ENCODE results near the gene ITSN1. TPM values are rescaled to one million over a fixed set of nuclear protein-coding genes. Genes with fewer than 3 reads are reported as not detected.

ITSN1 gene
- total and polyA plus RNA-seq, 2 of the 13 experiments (the other 11 are each of a cell fraction or from before 2014, with no cell fraction given) = 26.1 to 33.8 TPM

DNA sequence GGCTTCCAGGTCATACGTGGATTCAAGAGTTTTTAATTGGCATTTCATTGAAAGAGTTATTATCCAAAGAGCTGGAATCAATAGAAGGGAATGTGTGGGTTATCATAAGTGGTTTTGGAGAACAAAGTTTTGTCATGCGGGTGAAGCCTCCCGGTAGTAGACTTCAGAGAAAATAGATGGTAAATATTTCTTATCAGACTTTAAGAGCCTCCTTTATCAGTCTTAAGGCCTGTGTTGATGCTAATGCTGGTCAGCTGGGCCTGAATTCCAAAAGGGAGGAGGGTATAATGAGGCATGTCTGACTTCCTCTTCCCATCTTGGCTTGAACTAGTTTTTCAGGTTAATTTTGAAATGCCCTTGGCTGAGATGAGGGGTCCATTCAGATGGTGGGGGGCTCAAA is 89.7 kb downstream of the ITSN1 start:
- Histone ChIP-seq H3K79me2 (ENCODE audit: insufficient read depth, low read length) (no peaks in the 10 kb centered on the region), H3K4me1 (ENCODE audit: insufficient read depth, low read length) (peaks cover 10% of the 10 kb centered on the region), H3K4me2 (ENCODE audit: low read depth, low read length) (no peak overlapping the region), H3K36me3 (replicated peaks in 1 of 2; ENCODE audit: control insufficient read depth in 1 of 2, insufficient read depth in 2 of 2, low read length in 2 of 2) (peaks cover 0 to 3% of the 10 kb centered on the region in 2 experiments; a peak in 1 of 5 replicates), H3K27me3 (ENCODE audit: control insufficient read depth in 1 of 2, insufficient read depth in 2 of 2, low read length in 2 of 2) (no peaks in the 10 kb centered on the region), H3K9ac (ENCODE audit: insufficient read depth, low read depth, low read length) (no peak overlapping the region), H3K9me3 (ENCODE audit: low read length) (no peaks in the 10 kb centered on the region), H3K27ac (ENCODE audit: extremely low read length, insufficient read depth, low read length) (no peak overlapping the region), H3K4me3 (replicated peaks in 1 of 3; ENCODE audit: insufficient read depth in 1 of 3, low read depth in 2 of 3, low read length in 3 of 3) (no peak overlapping the region), H4K20me1 (ENCODE audit: insufficient read depth, low read length) (no peaks in the 10 kb centered on the region), H2AFZ (ENCODE audit: low read length) (no peak overlapping the region)
- no peak for ATAC-seq
- BruUV-seq (replicated peaks) = no TSS peak
- intact Hi-C loops (cut with micrococcal nuclease; ENCODE audit: unreplicated experiment) = no loop called here
- TF ChIP-seq ELF3 (CRISPR knock-in tag; IDR thresholded peaks at IDR 0.05) (no peak), ZNF7 (CRISPR knock-in tag; IDR thresholded peaks at IDR 0.05) (no peak), ZNF512 (CRISPR knock-in tag; IDR thresholded peaks at IDR 0.05) (no peak), NFKBIZ (CRISPR knock-in tag; IDR thresholded peaks at IDR 0.05) (no peak), CCDC6 (CRISPR knock-in tag; IDR thresholded peaks at IDR 0.05) (no peak), HDAC2 (CRISPR knock-in tag; IDR thresholded peaks at IDR 0.05) (no peak), NPAS2 (CRISPR knock-in tag; IDR thresholded peaks at IDR 0.05; ENCODE audit: borderline replicate concordance) (no peak), MIER2 (CRISPR knock-in tag; IDR thresholded peaks at IDR 0.05) (no peak)
- TF ChIP-seq, protein P1, sequence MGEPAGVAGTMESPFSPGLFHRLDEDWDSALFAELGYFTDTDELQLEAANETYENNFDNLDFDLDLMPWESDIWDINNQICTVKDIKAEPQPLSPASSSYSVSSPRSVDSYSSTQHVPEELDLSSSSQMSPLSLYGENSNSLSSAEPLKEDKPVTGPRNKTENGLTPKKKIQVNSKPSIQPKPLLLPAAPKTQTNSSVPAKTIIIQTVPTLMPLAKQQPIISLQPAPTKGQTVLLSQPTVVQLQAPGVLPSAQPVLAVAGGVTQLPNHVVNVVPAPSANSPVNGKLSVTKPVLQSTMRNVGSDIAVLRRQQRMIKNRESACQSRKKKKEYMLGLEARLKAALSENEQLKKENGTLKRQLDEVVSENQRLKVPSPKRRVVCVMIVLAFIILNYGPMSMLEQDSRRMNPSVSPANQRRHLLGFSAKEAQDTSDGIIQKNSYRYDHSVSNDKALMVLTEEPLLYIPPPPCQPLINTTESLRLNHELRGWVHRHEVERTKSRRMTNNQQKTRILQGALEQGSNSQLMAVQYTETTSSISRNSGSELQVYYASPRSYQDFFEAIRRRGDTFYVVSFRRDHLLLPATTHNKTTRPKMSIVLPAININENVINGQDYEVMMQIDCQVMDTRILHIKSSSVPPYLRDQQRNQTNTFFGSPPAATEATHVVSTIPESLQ (CRISPR knock-in tag; conservative IDR thresholded peaks at IDR 0.05) = no peak
- TF ChIP-seq, protein P2, sequence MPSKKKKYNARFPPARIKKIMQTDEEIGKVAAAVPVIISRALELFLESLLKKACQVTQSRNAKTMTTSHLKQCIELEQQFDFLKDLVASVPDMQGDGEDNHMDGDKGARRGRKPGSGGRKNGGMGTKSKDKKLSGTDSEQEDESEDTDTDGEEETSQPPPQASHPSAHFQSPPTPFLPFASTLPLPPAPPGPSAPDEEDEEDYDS (CRISPR knock-in tag; IDR thresholded peaks at IDR 0.05) = no peak
- in situ Hi-C loops (cut with HindIII; ENCODE audit: extremely low pct_ligation_motif_present, low pct_unique_long_range_greater_than_20kb) = no loop called here
- 97% methylated on average over 3 of the region's 3 CpGs for WGBS (ENCODE audit: low lambda C conversion rate)
- CTCF ChIA-PET (ENCODE audit: low intra/inter-chr PET ratio, low total read pairs) = no interaction called here
- DNase-seq (ENCODE audit: low spot score) = no peak
- POLR2A ChIA-PET = no interaction called here
- FAIRE-seq = no peak
